IPS-20b (cell line): ENCODE measurements around the gene NEXMIF.
"Not testable (repeated sequence)": the region's sequence is repeated elsewhere in the genome, so short reads cannot be mapped to it uniquely, and the experiment has no call there.

Experiments used
- H3K27ac ChIP-seq: one replicate; pipeline ENCODE4 v1.5.1; 2013; ENCODE audit warnings: low read length
- H3K27me3 ChIP-seq: 2 replicates; pipeline ENCODE4 v1.6.1; 2013; ENCODE audit warnings: mild to moderate bottlenecking, low read length, inconsistent platforms; ENCODE audit not compliant: insufficient read depth
- H3K36me3 ChIP-seq: 2 replicates; pipeline ENCODE4 v1.6.1; 2013; ENCODE audit warnings: low read depth, mild to moderate bottlenecking, inconsistent platforms, low read length, moderate library complexity; ENCODE audit not compliant: insufficient read depth
- H3K4me1 ChIP-seq: 2 replicates; pipeline ENCODE4 v1.6.1; 2013; ENCODE audit warnings: mild to moderate bottlenecking, control low read depth, inconsistent platforms, low read length, moderate library complexity; ENCODE audit not compliant: insufficient read depth
- H3K4me3 ChIP-seq: 2 replicates; pipeline ENCODE4 v1.5.1; 2013; ENCODE audit warnings: mild to moderate bottlenecking, low read length, inconsistent platforms
- H3K9ac ChIP-seq: 2 replicates; pipeline ENCODE4 v1.6.1; 2013; ENCODE audit warnings: low read depth, mild to moderate bottlenecking, inconsistent platforms, low read length, moderate library complexity
- H3K9me3 ChIP-seq: 2 replicates; pipeline ENCODE4 v1.6.1; 2013; ENCODE audit warnings: mild to moderate bottlenecking, low read depth, low read length, inconsistent platforms; ENCODE audit not compliant: insufficient read depth

The NEXMIF gene

DNA sequence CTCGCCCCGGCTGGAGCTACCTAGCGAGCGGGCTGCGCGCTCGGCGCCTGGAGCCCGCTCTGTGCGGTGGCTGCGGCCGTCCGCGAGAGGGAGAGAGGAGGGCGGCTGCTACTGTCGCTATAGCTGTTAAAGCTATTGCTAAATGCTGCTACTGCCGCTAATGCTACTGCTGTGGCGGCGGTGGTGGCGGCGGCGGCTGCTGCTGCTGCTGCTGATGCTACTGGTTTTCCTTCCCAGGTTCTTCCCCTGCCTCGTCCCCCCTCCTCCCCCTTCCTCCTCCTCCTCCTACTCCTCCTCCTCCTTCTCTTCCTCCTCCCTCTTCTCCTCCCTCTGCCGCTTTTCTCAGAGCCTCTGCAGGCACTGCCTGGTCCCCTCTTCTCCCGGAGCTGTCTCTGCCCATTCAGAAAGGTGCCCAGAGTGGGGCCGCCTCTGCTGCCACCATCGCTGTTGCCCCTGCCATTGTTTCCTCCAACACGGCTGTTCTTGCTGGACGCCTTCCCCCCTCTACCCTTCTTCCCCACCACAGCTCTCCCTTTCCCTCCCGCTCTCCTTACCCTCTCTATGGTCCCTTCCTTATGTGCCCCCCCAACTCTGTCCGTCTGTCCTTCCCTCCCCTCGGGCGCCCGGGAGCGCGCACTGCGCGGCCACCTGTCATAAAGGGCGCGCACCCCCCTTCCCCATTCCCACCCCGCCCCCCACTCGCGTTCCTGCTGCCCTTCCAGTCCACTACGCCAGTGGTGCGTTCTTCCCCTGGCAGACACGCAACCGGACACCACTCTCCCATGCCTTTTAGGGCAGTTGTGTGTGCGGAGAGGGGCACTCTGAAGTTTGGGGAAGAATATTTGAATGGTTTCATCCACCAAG is at the start of gene NEXMIF:
Gene NEXMIF, minus strand, starts transcription at position 228 of the 864 bp plus-strand sequence.
- no peaks in the 10 kb centered on the region for H3K9me3 ChIP-seq
- no peaks in the 10 kb centered on the region for H3K36me3 ChIP-seq
- H3K9ac ChIP-seq = no peak within 1 kb of the TSS
- H3K4me1 ChIP-seq = no peaks in the 10 kb centered on the region; the same call in 1 of the 2 replicates
- peak within 1 kb of the TSS; percentile 66 for H3K4me3 ChIP-seq
- no peak within 1 kb of the TSS for H3K27ac ChIP-seq
- H3K27me3 ChIP-seq = peaks cover 49% of the 10 kb centered on the region

GRCh38 chrX:74961962-74962361 is 36.7 kb upstream of the NEXMIF start:
- not testable (repeated sequence) for H3K4me3 ChIP-seq

GRCh38 chrX:74949717-74950116 is 24.5 kb upstream of the NEXMIF start:
- no peak overlapping the region for H3K4me3 ChIP-seq
- no peak overlapping the region for H3K9ac ChIP-seq
- H3K36me3 ChIP-seq = no peaks in the 10 kb centered on the region
- no peaks in the 10 kb centered on the region for H3K27me3 ChIP-seq
- H3K27ac ChIP-seq = no peak overlapping the region
- H3K9me3 ChIP-seq = peaks cover 2% of the 10 kb centered on the region; the same call in 1 of the 2 replicates
- H3K4me1 ChIP-seq = no peaks in the 10 kb centered on the region

More at GRCh38 chrX:74961962-74962361, 36.7 kb upstream of the NEXMIF start:
- H3K27me3 ChIP-seq, H3K4me1 ChIP-seq, H3K9me3 ChIP-seq, H3K9ac ChIP-seq, H3K27ac ChIP-seq, H3K36me3 ChIP-seq: not testable (repeated sequence)

DNA sequence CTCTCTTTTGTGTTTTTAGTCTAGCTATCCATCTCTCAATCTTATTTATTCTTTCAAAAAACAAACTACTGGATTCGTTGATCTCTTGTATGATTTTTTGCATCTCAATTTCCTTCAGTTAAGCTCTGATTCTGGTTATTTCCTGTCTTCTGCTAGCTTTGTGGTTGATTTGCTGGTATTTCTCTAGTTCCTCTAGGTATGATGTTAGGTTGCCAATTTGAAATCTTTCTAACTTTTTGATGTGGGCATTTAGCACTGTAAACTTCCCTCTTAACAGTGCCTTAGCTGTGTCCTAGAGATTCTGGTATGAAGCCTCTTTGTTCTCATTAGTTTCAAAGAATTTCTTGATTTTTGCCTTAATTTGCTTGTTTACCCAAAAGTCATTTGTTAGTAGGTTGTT is 15.2 kb upstream of the NEXMIF start:
- no peaks in the 10 kb centered on the region for H3K27me3 ChIP-seq
- no peaks in the 10 kb centered on the region for H3K36me3 ChIP-seq
- H3K9ac ChIP-seq = no peak overlapping the region
- H3K4me1 ChIP-seq = no peaks in the 10 kb centered on the region
- H3K4me3 ChIP-seq = no peak overlapping the region
- no peak overlapping the region for H3K27ac ChIP-seq
- peaks cover 5% of the 10 kb centered on the region; the same call in 1 of the 2 replicates for H3K9me3 ChIP-seq

DNA sequence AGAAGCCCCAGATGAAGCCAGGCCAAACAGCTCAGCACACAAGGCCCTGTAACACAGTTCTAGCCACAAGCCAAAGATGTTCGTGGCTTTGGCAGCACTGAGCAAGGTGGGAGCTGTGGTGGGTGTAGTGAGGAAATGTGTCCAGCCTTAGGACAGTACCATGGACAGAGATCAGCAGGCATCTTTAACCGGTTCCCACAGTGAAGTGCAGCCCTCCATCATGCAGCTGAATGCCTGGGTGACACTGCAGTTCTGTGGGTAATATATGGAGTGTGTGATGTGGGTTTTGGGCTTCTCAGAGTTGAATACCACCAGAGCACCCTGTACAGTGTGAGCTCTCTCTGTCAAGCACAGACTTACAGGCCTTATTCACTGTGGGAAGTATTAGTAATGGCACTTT is 6.0 kb upstream of the NEXMIF start:
- peaks cover 11% of the 10 kb centered on the region for H3K27me3 ChIP-seq
- no peak overlapping the region for H3K4me3 ChIP-seq
- no peaks in the 10 kb centered on the region for H3K4me1 ChIP-seq

DNA sequence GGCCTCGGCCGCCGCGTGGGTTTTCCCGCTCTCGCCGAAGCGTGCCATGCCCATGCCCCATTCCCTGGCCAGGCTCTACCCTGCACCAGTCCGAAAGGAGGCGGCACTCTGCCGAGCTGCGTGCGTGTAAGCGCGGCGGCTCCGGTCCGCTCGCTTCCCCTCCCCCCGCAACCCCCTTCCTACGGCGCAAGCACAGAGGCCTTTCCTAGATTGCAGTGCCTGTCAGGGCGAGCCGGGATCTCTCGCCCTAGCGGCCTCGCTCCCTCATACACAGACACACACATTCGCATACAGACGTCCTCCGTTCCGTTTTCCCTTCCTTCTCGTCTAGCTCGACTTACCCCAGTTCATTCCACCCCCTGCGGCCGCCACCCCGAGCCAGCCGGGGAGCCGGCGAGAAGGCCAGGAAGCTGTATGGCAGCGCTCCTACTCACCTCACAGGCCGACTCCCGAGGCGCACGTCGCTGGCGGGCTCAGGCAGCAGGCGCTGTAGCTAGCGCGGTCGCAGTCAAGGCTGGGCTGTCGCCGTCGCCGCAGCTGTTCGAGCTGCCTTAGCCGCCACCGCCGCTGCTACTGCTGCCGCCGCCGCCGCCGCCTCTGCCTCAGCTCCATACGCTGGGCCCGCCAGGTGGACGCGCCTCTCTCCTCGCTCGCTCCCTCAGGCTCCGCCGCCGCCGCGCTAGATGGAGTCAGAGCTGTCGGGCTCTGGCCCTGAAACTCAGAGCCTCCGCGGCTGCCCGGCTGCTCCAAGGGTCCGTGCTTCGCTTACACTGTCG is 615 bp downstream of the NEXMIF start:
- no peaks in the 10 kb centered on the region for H3K36me3 ChIP-seq
- H3K9ac ChIP-seq = no peak overlapping the region
- no peaks in the 10 kb centered on the region; the same call in 1 of the 2 replicates for H3K4me1 ChIP-seq
- peak overlapping the region; percentile 66 for H3K4me3 ChIP-seq
- H3K9me3 ChIP-seq = no peaks in the 10 kb centered on the region
- peaks cover 49% of the 10 kb centered on the region for H3K27me3 ChIP-seq
- no peak overlapping the region for H3K27ac ChIP-seq

More for the DNA sequence above, 6.0 kb upstream of the NEXMIF start:
- Histone ChIP-seq H3K9ac (no peak overlapping the region), H3K36me3 (no peaks in the 10 kb centered on the region), H3K27ac (no peak overlapping the region), H3K9me3 (no peaks in the 10 kb centered on the region)

DNA sequence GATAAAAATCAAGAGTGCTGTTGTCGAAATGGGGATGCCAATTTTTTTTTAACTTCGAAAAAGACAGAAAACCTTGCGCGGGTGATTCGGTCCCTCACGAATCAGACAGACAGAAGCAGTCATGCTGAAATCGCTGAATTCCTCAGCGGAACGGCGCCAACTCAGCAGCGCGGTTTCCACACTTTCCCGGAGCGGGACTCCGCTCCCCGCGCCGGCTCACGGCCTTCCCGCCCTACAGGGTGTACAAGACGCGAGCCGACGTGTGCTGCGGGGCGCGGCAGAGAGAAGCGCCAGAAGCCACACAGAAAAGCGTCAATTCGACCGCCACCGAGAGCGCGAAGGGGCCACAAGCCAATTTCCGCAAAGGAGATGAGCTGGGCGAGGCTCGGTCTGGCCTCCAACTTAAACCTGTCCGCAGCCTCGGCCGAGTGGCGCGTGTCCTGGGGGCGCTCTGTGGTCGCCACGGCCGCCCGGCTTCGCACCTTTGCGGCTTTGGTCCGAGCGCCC is 1.3 kb downstream of the NEXMIF start:
- H3K4me1 ChIP-seq = no peaks in the 10 kb centered on the region; the same call in 1 of the 2 replicates
- peaks cover 49% of the 10 kb centered on the region for H3K27me3 ChIP-seq
- H3K9me3 ChIP-seq = no peaks in the 10 kb centered on the region
- H3K36me3 ChIP-seq = no peaks in the 10 kb centered on the region
- H3K9ac ChIP-seq = no peak overlapping the region
- H3K27ac ChIP-seq = no peak overlapping the region
- peak overlapping the region; percentile 66; the same call in 1 of the 2 replicates for H3K4me3 ChIP-seq

DNA sequence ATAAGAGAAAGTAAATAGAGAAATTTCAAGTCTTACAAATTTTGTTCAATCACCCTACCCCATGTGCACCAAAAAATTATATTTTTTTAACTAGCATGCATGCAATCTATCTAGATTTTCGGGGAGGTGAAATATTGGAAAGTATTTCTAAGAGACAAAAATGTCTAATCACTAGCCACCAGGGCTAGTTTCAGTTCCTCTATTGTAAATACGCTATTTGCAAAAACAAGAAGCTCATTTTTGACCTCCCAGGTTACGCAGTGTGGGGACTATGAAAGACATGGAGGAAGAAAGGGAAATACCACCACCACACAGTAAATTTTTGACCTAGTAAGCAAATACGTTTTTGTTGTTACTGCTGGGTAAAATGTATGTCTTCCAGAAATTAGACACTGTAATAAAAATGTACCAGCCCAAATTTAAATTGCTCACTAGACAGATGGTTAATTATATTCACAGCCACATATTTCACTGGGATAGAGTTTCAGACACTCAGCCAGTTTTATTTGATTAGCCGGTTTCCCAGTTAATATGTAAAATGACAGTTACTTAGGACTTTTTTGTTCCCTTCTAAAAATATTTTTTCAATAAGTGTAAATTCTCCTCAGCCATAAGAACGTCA is 2.2 kb downstream of the NEXMIF start:
- Histone ChIP-seq H3K9me3 (no peaks in the 10 kb centered on the region), H3K27me3 (peaks cover 49% of the 10 kb centered on the region), H3K9ac (no peak overlapping the region), H3K4me3 (no peak overlapping the region), H3K36me3 (no peaks in the 10 kb centered on the region), H3K27ac (no peak overlapping the region), H3K4me1 (no peaks in the 10 kb centered on the region; the same call in 1 of the 2 replicates)

- no peaks in the 10 kb centered on the region for H3K4me1 ChIP-seq
- H3K4me3 ChIP-seq = no peak overlapping the region
- no peaks in the 10 kb centered on the region for H3K27me3 ChIP-seq
- H3K9me3 ChIP-seq = no peaks in the 10 kb centered on the region
- H3K9ac ChIP-seq = no peak overlapping the region
- H3K36me3 ChIP-seq = no peaks in the 10 kb centered on the region
- H3K27ac ChIP-seq = no peak overlapping the region
Measured at GRCh38 chrX:74911494-74911893, 13.8 kb downstream of the NEXMIF start.

- Histone ChIP-seq H3K27ac (no peak overlapping the region), H3K9me3 (no peaks in the 10 kb centered on the region), H3K4me1 (no peaks in the 10 kb centered on the region), H3K4me3 (no peak overlapping the region), H3K36me3 (no peaks in the 10 kb centered on the region), H3K27me3 (no peaks in the 10 kb centered on the region), H3K9ac (no peak overlapping the region)
Measured at GRCh38 chrX:74906417-74906816, 18.8 kb downstream of the NEXMIF start.

GRCh38 chrX:74902806-74903205 is 22.4 kb downstream of the NEXMIF start:
- H3K27ac ChIP-seq = no peak overlapping the region
- no peak overlapping the region for H3K4me3 ChIP-seq
- H3K9ac ChIP-seq = no peak overlapping the region
- no peaks in the 10 kb centered on the region for H3K27me3 ChIP-seq
- no peaks in the 10 kb centered on the region for H3K4me1 ChIP-seq
- H3K36me3 ChIP-seq = no peaks in the 10 kb centered on the region
- H3K9me3 ChIP-seq = no peaks in the 10 kb centered on the region
